DMS153 treated with DMSO at 0.1 percent for 48 hours (cell line): ENCODE measurements around the gene CD74.

Source experiments
- DNase-seq: peaks from one replicate; lab custom pipeline; 2025; ENCODE audit not compliant: unreplicated experiment; lab: John Stamatoyannopoulos, UW

CD74 gene

DNA sequence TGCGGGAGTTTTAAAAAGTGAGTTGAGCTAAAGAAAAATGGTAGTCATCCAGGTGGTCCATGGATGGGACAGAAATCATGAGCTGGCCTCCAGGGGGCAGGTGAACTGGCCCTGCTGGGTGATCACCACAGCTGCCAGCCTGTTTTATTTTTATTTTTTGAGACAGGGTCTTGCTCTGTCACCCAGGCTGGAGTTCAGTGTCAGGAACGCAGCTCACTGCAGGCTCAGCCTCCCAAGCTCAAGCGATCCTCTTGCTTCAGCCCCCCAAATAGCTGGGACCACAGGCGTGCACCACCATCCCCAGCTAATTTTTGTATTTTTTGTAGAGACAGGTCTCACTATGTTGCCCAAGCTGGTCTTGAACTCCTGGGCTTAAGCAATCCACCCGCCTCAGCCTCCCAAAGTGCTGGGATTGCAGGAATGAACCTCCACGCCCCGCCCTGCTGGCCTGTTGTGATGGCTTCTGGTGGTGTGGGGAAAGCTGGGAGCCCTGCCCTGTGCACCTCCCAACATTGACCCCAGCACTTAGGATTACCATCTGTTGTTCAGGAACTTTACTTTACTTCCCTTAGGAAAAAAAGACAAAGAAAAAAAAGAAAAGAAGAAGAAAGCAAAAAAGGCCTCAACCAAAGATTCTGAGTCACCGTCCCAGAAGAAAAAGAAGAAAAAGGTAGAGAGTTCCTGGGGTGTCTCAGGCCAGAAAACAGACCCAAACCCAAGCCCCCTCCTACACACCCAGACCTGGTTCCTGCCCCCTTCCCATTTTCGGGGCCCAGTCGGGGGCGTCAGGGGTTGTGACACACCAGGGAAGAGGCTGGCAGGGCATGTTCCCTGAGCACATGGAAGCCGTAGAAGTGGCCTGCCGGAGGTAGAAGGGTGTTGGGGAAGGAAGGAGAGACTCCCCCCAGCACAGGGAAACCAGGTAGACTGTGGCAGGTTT lies 14.7 kb downstream of the CD74 start:
- DNase-seq = no peak

- no peak for DNase-seq
Measured at GRCh38 chr5:150397146-150397781, 15.4 kb downstream of the CD74 start.

GRCh38 chr5:150396267-150396666 lies 16.4 kb downstream of the CD74 start:
- DNase-seq = no peak

DNA sequence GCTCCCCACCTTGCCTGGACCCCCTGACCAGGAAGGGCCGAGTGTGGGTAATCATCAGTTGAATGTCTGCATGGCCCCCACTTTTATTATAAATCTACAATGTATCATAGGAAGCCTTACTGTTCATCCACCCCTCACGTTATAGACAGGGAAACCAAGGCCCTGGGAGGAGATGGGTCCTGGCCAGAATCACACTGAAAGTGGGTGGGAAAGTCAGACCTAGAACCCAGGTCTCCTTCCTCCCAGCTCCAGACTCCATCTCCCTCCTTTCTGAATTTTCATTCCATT lies 17.1 kb downstream of the CD74 start:
- no peak for DNase-seq

DNA sequence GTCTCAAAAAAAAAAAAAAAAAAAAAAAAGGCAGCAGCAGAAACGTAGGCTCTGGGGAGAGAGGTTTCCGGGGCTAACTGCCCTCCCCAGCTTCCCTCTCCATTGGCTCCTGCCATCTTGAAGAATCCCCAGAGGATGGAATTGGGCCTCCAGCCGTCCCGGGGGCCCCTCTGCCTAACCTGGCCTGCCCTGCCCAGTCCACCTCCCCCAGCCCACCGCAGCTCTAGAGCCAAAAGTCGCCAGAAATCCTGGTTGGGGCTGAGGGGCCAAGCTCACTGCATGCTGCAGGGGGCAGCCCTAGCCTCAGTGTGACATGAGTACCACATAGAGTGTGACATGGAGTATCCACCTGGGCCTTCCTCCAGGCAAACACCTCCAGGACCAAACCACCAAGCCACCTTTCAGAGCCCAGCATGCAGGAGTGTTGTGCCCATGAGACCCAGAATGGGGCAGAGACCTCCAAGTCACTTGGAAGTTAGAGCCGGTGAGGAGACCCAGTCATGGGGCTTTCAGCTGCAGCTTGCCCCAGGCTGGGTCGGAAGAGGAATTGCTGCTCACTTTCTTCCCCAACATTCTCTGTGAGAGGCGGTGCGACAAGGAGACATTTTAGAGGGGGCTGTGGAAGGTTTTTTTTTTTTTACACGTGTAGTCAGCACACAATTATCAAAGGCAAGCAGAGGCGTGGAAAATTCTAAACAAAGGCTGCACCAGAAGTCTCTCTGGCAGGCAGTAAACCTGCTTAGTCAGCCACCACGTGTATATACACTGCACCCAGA lies 17.6 kb downstream of the CD74 start:
- no peak for DNase-seq

- no peak for DNase-seq
Measured at GRCh38 chr5:150394131-150394530, 18.6 kb downstream of the CD74 start.

DNA sequence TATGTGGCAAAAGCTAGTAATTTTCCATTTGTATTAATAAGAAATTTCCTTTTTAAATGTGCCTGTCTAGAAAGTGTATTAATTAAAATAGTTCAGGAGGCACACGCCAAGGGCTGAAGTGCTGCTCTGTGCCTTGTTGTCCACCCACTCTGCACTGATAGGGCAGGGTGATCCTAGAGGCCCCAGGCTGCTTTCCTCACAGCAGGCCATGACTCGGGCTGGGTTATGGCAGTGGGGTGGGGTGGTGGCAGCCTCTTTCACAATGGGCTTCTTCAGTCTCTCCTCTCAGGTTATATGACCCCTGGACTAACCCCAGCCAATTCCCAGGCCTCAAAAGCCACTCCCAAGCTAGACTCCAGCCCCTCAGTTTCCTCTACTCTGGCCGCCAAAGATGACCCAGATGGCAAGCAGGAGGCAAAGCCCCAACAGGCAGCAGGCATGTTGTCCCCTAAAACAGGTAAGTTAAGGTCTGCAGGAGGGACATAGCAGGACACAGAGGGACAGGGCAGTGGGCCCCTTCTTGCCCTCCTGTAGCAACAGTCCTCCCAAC lies 19.5 kb downstream of the CD74 start:
- DNase-seq = no peak

DNA sequence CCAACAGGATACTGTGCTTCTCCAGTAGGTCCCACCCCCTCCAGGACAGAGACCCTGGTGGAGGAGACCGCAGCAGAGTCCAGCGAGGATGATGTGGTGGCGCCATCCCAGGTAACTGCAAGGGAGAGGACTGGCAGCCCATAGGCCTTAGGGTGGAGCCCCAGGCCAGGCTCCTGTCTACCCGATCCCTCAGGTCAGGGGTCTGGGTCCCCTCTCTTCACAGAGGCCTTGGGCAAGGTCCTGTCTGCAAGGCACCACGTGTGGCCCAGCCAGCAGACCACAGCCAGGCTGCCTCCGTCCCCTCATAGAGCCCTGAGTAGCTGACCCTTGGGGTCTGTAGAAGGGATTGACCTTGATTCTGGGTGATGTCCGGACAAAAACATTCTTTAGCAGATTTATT lies 20.0 kb downstream of the CD74 start:
- DNase-seq = no peak

GRCh38 chr5:150391986-150392385 lies 20.7 kb downstream of the CD74 start:
- no peak for DNase-seq

- DNase-seq = no peak
Measured at GRCh38 chr5:150391064-150391834, 21.5 kb downstream of the CD74 start.

DNA sequence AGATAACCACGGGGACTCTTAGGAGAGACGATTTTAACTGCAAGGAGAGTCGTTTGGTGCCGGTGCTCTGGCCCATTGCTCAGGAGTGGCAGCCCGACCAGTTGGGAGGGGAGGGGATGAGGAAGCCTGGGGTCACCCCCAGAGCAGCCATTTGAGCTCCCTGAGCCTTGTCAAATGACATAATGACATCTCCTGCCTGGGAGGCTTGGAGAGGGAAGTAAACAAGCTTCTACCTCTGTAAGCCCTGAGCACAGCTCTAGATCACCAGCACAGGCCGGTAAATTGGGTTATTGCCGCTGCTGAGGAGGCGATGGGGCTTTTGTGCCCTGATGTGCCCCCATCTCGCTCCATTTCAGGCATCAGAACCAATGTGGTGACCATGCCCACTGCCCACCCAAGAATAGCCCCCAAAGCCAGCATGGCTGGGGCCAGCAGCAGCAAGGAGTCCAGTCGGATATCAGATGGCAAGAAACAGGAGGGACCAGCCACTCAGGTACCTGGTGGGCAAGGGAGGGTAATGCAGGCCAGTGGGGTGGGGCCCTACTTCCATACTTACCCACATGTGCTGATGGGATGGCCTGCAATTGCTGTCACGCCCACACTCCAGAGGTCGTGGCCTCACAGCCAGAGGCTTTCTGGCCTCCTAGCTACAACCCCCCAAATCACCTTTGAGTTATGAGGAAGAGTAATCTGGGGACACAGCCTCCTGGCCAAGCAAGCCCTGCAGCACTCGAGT lies 23.0 kb downstream of the CD74 start:
- no peak for DNase-seq

- DNase-seq = no peak
Measured at GRCh38 chr5:150386024-150386855, 26.5 kb downstream of the CD74 start.

GRCh38 chr5:150384701-150385100 lies 28.0 kb downstream of the CD74 start:
- no peak for DNase-seq

- no peak for DNase-seq
Measured at GRCh38 chr5:150377964-150378694, 34.6 kb downstream of the CD74 start.

DNA sequence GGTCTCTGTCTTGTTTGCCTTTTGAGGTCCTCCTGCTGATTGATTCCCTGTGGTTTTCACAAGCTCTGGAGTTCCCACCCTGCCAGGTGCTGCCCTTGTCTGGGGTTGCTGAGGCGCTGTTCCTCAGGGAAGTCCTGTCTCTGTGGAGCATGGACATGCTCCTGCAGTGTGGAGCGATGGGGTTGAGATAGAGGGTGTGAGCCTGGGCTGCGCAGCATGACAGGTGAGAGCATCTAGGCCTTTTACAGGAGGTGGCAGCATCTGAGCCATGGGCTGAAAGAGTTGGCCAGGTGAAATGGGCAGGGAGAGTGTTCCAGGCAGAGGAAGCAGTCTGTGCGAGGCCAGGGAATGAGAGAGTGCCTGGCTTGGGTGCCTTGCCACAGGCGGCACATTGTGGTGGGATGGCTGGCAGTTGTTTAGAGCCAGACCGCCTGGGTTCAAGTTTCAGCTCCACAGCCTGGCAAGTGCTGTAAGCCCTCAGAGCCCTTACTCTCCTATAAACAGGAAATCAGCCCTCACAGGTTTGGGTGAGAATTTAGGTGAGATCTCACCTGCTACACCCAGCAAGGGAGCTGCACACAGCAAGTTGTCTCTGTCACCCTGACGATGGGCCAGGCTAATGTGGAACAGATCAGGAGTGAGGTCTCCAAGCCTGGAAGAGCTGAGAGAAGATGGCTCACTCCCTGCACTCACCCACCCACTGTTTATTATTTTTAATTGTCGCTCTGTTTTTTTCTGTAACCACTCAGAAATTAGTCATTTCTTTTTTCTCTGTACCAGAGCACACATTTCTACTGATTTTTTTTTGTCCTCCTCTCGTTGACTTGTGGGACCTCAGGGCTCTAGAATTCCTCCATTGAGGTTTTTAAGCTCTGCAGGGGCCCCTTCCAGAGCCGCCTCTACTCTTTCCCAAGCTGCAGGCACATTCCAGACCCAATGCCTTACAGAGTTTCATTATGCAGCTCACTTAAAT lies 35.6 kb downstream of the CD74 start:
- no peak for DNase-seq

DNA sequence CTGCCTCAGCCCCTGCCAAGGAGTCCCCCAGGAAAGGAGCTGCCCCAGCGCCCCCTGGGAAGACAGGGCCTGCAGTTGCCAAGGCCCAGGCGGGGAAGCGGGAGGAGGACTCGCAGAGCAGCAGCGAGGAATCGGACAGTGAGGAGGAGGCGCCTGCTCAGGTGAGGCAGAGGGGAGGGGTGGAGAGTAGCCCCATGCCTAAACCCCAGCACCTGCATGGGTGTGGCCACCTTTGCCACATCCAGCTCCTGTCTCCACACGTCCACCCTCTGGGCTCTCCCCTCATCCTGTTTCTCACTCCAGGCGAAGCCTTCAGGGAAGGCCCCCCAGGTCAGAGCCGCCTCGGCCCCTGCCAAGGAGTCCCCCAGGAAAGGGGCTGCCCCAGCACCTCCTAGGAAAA lies 38.1 kb downstream of the CD74 start:
- DNase-seq = no peak

DNA sequence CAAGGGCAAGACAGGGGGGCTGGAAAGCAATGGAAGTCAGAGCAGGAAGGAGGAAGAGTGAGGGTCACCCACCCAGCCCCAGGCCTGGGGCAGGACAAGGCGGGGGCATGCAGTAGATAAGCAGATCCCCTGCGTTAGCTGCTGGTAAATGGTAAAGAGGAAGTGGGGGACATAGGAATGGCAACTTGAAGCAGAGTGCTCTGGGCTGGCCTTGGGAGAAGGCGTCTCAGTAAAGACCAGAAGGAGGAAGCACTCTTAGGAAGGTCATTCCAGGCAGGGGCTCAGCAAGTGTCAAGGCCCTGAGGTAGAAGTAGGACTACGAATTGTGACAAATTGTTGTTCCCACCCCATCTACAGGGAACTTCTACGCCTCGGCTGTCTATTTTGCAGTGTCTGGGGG lies 40.1 kb downstream of the CD74 start:
- no peak for DNase-seq

GRCh38 chr5:150368526-150368925 lies 44.2 kb downstream of the CD74 start:
- no peak for DNase-seq
